ENCODE data around the gene CAMK2D.

CAMK2D gene

DNA sequence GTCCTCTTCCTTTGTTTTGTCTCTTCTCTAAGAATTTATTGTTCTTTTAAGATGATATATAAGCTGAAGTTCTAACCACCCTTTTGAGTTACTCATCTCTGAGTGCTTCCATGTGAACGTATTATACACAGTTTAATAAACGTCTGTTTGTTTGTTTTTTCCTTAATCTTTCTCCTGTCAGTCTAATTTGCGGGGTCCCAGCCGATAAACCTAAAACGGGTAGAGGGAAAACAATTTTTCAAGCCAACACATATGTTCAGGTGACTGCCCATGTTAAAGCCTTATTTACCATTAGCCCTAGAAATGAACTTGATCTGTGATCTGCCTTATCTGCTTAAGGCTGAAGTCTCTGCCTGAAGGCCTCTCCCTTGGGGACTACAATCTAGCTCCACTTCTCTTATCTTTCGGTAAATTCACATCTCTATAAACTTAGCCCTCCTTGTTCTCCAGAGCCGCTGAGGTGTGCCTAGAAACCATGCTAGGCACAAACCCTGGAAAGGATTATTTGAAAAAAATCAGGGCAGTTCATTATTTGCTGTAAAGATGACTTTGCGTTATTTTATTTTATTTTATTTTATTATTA, 158.8 kb downstream of the CAMK2D start:
- DNase-seq (ENCODE audit: low read depth) = no peak
- H3K4me3 ChIP-seq (ENCODE audit: low read length) = no peak overlapping the region
- TF ChIP-seq, protein P1, sequence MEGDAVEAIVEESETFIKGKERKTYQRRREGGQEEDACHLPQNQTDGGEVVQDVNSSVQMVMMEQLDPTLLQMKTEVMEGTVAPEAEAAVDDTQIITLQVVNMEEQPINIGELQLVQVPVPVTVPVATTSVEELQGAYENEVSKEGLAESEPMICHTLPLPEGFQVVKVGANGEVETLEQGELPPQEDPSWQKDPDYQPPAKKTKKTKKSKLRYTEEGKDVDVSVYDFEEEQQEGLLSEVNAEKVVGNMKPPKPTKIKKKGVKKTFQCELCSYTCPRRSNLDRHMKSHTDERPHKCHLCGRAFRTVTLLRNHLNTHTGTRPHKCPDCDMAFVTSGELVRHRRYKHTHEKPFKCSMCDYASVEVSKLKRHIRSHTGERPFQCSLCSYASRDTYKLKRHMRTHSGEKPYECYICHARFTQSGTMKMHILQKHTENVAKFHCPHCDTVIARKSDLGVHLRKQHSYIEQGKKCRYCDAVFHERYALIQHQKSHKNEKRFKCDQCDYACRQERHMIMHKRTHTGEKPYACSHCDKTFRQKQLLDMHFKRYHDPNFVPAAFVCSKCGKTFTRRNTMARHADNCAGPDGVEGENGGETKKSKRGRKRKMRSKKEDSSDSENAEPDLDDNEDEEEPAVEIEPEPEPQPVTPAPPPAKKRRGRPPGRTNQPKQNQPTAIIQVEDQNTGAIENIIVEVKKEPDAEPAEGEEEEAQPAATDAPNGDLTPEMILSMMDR (conservative IDR thresholded peaks at IDR 0.05; ENCODE audit: low read length) = no peak

- H3K4me3 ChIP-seq (ENCODE audit: low read length) = no peak overlapping the region
- TF ChIP-seq, protein P1 (conservative IDR thresholded peaks at IDR 0.05; ENCODE audit: low read length) = no peak
- no peak for DNase-seq (ENCODE audit: low read depth)
Observed at GRCh38 chr4:113601636-113602035, 159.9 kb downstream of the CAMK2D start.

- DNase-seq (ENCODE audit: low read depth) = no peak
- no peak overlapping the region for H3K4me3 ChIP-seq (ENCODE audit: low read length)
- TF ChIP-seq, protein P1 (conservative IDR thresholded peaks at IDR 0.05; ENCODE audit: low read length) = no peak
Observed at GRCh38 chr4:113596396-113596795, 165.1 kb downstream of the CAMK2D start.

DNA sequence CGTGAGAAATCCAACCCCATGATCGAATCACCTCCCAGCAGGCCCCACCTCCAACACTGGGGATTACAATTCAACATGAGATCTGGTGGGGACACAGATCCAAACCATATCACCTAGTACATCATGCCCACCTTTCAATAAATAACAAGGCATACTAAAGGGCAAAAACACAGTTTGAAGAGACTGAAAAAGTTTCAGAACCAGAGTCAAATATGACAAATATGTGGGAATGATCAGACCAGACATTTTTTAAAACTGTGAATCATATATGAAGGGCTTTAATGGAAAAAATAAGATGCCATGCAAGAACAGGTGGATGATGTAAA, 167.3 kb downstream of the CAMK2D start:
- TF ChIP-seq, protein P1 (conservative IDR thresholded peaks at IDR 0.05; ENCODE audit: low read length) = no peak
- no peak overlapping the region for H3K4me3 ChIP-seq (ENCODE audit: low read length)
- no peak for DNase-seq (ENCODE audit: low read depth)

- H3K4me3 ChIP-seq (ENCODE audit: low read length) = no peak overlapping the region
- TF ChIP-seq, protein P1 (conservative IDR thresholded peaks at IDR 0.05; ENCODE audit: low read length) = no peak
- no peak for DNase-seq (ENCODE audit: low read depth)
Observed at GRCh38 chr4:113593400-113594230, 167.9 kb downstream of the CAMK2D start.

- H3K4me3 ChIP-seq (ENCODE audit: low read length) = no peak overlapping the region
- TF ChIP-seq, protein P1 (conservative IDR thresholded peaks at IDR 0.05; ENCODE audit: low read length) = no peak
- DNase-seq (ENCODE audit: low read depth) = peak; percentile 55
Observed at GRCh38 chr4:113591982-113592381, 169.6 kb downstream of the CAMK2D start.
